DMS114 treated with DMSO at 0.1 percent for 48 hours (cell line): ENCODE data around the gene LPO.

Experiments used
- DNase-seq: peaks from one replicate; lab custom pipeline; 2025; ENCODE audit not compliant: unreplicated experiment; lab: John Stamatoyannopoulos, UW

Gene LPO

DNA sequence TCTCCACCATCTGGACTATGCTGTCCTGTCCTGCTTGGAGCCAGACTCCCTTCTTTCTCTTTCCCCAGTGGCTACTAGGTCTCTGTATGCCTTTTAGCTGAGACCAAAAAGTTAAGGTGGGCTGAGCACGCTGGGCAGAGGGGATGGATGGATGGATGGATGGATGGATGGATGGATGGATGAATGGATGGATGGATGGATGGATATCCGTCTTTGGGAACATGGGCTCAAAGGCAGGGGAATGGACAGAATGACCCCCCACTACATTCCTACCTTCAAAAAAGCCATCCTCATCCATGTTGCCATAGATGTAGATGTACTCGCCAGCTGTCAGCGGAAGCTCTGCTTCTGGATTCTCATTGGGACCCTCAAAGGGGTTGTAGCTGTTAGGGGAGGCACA, 77.4 kb downstream of the LPO start:
- no peak for DNase-seq

DNA sequence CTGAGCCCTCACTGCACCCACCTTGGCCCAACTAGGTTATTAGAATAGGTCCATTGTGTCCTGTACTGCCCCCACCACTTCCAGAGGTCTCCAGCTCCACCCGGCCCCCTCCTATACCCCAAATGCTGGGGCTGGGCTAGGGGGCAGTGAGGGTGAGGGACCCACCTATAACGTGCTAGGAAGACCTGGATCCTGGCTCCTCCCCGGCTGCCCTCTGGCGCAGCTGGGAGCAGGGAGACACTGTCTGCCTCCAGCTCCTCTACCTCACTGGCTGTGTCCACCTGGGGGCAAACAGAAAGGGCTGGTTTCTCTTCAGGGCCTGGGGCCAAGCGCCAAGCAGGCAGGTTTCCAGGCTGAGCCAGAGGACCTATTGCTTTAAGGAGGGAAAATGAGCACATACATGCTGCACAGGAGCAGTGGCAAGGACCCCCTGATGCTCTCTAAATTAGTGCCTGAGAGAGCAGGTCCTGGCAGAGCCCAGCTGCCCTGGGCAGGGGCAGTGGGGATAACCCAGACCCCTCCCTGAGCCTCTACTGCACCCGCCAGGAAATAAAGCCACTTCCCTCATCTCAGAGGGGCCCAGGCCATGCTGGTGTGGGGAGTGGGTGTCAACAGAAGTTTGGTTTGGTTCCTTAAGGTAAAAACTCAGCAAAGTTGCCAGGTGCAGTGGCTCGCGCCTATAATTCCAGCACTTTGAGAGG, 78.0 kb downstream of the LPO start:
- DNase-seq: no peak

DNA sequence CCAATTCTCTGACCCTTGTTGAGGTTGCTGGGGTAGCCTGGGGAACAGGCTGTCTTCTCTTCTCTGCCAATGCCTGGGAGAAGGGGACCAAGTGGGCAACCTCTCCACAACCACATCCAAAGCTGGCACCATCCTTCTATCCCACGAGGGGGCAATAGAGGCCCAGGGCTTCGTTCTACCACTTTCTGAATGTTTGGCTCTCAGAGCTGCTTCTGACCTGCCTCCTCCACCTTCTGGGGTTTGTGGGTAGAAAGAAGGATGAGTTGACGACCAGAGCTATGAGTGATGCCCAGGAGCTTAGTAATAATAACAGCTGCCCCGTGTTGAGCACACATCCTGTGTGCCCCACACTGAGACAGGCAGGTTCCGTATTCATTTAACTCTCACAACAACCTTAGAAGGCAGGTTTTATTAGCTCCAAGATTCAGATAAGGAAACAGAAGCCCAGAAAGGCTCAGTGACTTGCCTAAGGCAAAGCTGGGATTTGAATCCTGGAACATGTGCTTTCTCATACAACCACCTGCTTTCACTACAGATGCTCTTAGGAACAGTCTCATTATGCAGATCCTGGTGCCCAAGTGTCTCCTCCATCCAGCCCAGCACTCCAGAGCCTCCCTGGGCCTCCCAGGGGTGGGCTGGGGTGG, 79.2 kb downstream of the LPO start:
- DNase-seq: peak; percentile 69

DNA sequence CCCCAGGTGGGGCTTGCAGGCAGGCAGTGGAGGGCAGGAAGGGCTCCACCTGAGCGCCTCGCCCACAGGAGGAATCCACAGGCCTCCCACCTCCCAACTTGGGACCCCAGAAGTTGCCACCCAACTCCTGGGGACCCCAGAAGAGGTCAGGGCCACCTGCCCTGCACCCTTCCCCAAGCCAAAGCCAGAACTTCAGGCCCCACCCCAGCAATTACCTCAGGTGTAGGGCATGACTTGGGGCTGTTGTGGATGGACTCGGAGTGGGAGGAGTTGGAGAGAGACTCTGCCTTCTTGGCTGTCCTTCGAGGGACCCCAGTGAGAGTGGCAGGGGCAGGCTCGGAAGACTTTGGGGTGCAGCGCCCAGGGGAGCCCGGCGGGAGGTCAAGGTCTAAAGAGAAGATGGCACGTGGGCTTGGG, 79.7 kb downstream of the LPO start:
- DNase-seq: no peak
